BLaER1 treated with 17β-estradiol and CSF1 and Interleukin-3, amounts not matched to agents 10 nM and 100 nM (cell line): ENCODE results near the gene SNCG.
"Not testable (repeated sequence)": the region's sequence is repeated elsewhere in the genome, so short reads cannot be mapped to it uniquely, and the experiment has no call there.

Experiments used
- H3K27ac ChIP-seq, 11 experiments: shearing (Covaris generic); formaldehyde crosslinking; 2 replicates each; pipeline ENCODE4 v1.8.1; 2022
- H3K27me3 ChIP-seq, 11 experiments: shearing (Covaris generic); formaldehyde crosslinking; 2 replicates each; pipeline ENCODE4 v1.8.1; 2022
- H3K36me3 ChIP-seq, 11 experiments: shearing (Covaris generic); formaldehyde crosslinking; 2 replicates each; pipeline ENCODE4 v1.8.1; 2022
- H3K4me1 ChIP-seq, 10 experiments: shearing (Covaris generic); formaldehyde crosslinking; 2 replicates each; pipeline ENCODE4 v1.8.1; 2022
- H3K4me2 ChIP-seq, 11 experiments: shearing (Covaris generic); formaldehyde crosslinking; 2 replicates each; pipeline ENCODE4 v1.8.1; 2022
- H3K4me3 ChIP-seq, 10 experiments: shearing (Covaris generic); formaldehyde crosslinking; 2 replicates each; pipeline ENCODE4 v1.8.1; 2022
- H3K9ac ChIP-seq, 11 experiments: shearing (Covaris generic); formaldehyde crosslinking; 2 replicates each; pipeline ENCODE4 v1.8.1; 2022
- H3K9me3 ChIP-seq, 11 experiments: shearing (Covaris generic); formaldehyde crosslinking; replicated peaks in 1 of 11; 2 replicates each; pipeline ENCODE4 v1.8.1; 2022
- H4K20me1 ChIP-seq, 11 experiments: shearing (Covaris generic); formaldehyde crosslinking; 2 replicates each; pipeline ENCODE4 v1.8.1; 2022
- Cebpa-rat ChIP-seq, 11 experiments: shearing (Covaris generic); IDR thresholded peaks; 2 replicates each; pipeline ENCODE4 v1.8.1; 2022

The SNCG gene

GRCh38 chr10:86958116-86958900, at the start of gene SNCG:
Gene SNCG (plus strand): TSS chr10:86958599. CDS start chr10:86958698, 99 bp downstream.
- peak within 1 kb of the TSS; percentile 58 to 87 (median 74) for H3K4me2 ChIP-seq
- no peaks in the 10 kb centered on the region for H3K36me3 ChIP-seq
- H4K20me1 ChIP-seq = no peaks in the 10 kb centered on the region
- peak within 1 kb of the TSS in 5 of 11 experiments; percentile 21 to 43 (median 40); a peak in 4 of 22 replicates for H3K9ac ChIP-seq
- no peaks in the 10 kb centered on the region for H3K27me3 ChIP-seq
- peak within 1 kb of the TSS in 8 of 11 experiments; percentile 8 to 71 (median 48); a peak in 13 of 22 replicates for H3K27ac ChIP-seq
- H3K4me3 ChIP-seq = peak within 1 kb of the TSS in 1 of 10 experiments; percentile 6; a peak in 1 of 20 replicates
- H3K4me1 ChIP-seq = peaks cover 15 to 70% (median 34%) of the 10 kb centered on the region in 10 experiments
- peaks cover 4 to 12% (median 9%) of the 10 kb centered on the region in 11 experiments; a peak in 21 of 22 replicates for H3K9me3 ChIP-seq
- TF ChIP-seq Cebpa-rat (IDR thresholded peaks at IDR 0.05) = no peak

GRCh38 chr10:86914734-86915133, 43.7 kb upstream of the SNCG start:
- no peak overlapping the region for H3K27ac ChIP-seq
- no peak for TF ChIP-seq Cebpa-rat (IDR thresholded peaks at IDR 0.05)
- no peak overlapping the region for H3K4me3 ChIP-seq
- no peaks in the 10 kb centered on the region for H3K4me1 ChIP-seq
- H3K9me3 ChIP-seq = peaks cover 0 to 4% (median 0%) of the 10 kb centered on the region in 11 experiments; a peak in 2 of 22 replicates
- no peak overlapping the region for H3K4me2 ChIP-seq
- H3K9ac ChIP-seq = no peak overlapping the region
- H3K36me3 ChIP-seq = peaks cover 0 to 4% (median 0%) of the 10 kb centered on the region in 11 experiments; a peak in 2 of 22 replicates
- no peaks in the 10 kb centered on the region for H4K20me1 ChIP-seq
- H3K27me3 ChIP-seq = no peaks in the 10 kb centered on the region

GRCh38 chr10:86918022-86918471, 40.4 kb upstream of the SNCG start:
- Histone ChIP-seq H3K4me3 (no peak overlapping the region), H3K27me3 (no peaks in the 10 kb centered on the region), H4K20me1 (no peaks in the 10 kb centered on the region), H3K4me1 (no peaks in the 10 kb centered on the region), H3K4me2 (no peak overlapping the region), H3K9me3 (peaks cover 0 to 4% (median 0%) of the 10 kb centered on the region in 11 experiments; a peak in 2 of 22 replicates), H3K27ac (no peak overlapping the region), H3K36me3 (peaks cover 0 to 10% (median 0%) of the 10 kb centered on the region in 11 experiments; a peak in 2 of 22 replicates), H3K9ac (no peak overlapping the region)
- TF ChIP-seq Cebpa-rat (IDR thresholded peaks at IDR 0.05) = no peak

GRCh38 chr10:86922553-86922961, 35.8 kb upstream of the SNCG start:
- H3K27ac ChIP-seq = no peak overlapping the region
- H3K4me3 ChIP-seq = no peak overlapping the region
- H3K4me1 ChIP-seq = no peaks in the 10 kb centered on the region
- no peaks in the 10 kb centered on the region for H3K27me3 ChIP-seq
- H3K9ac ChIP-seq = no peak overlapping the region
- no peak overlapping the region for H3K4me2 ChIP-seq
- H3K36me3 ChIP-seq = peaks cover 0 to 8% (median 0%) of the 10 kb centered on the region in 11 experiments; a peak in 1 of 22 replicates
- H4K20me1 ChIP-seq = no peaks in the 10 kb centered on the region
- H3K9me3 ChIP-seq = no peaks in the 10 kb centered on the region
- no peak for TF ChIP-seq Cebpa-rat (IDR thresholded peaks at IDR 0.05)

GRCh38 chr10:86929468-86930380, 28.7 kb upstream of the SNCG start:
- H3K4me2 ChIP-seq = no peak overlapping the region
- no peak for TF ChIP-seq Cebpa-rat (IDR thresholded peaks at IDR 0.05)
- H3K27me3 ChIP-seq = no peaks in the 10 kb centered on the region
- no peak overlapping the region for H3K9ac ChIP-seq
- H3K4me1 ChIP-seq = no peaks in the 10 kb centered on the region
- H3K4me3 ChIP-seq = no peak overlapping the region
- H3K9me3 ChIP-seq = no peaks in the 10 kb centered on the region
- no peaks in the 10 kb centered on the region for H4K20me1 ChIP-seq
- H3K27ac ChIP-seq = no peak overlapping the region
- H3K36me3 ChIP-seq = no peaks in the 10 kb centered on the region; a peak in 1 of 22 replicates

- Histone ChIP-seq H3K36me3 (no peaks in the 10 kb centered on the region; a peak in 1 of 22 replicates), H3K4me2 (no peak overlapping the region), H3K9ac (no peak overlapping the region), H3K4me3 (no peak overlapping the region), H3K27me3 (no peaks in the 10 kb centered on the region), H3K9me3 (0 out of 22 replicates have a peak, but pooled peaks cover 0 to 9% (median 0%) of the 10 kb centered on the region in 11 experiments), H4K20me1 (no peaks in the 10 kb centered on the region), H3K27ac (no peak overlapping the region), H3K4me1 (0 out of 20 replicates have a peak, but pooled peaks cover 0 to 3% (median 0%) of the 10 kb centered on the region in 10 experiments)
- no peak for TF ChIP-seq Cebpa-rat (IDR thresholded peaks at IDR 0.05)
Measured at GRCh38 chr10:86931872-86932271, 26.5 kb upstream of the SNCG start.

- 0 out of 22 replicates have a peak, but pooled peaks cover 0 to 9% (median 0%) of the 10 kb centered on the region in 11 experiments for H3K9me3 ChIP-seq
- H3K4me2 ChIP-seq = no peak overlapping the region
- no peak overlapping the region for H3K4me3 ChIP-seq
- no peaks in the 10 kb centered on the region for H3K27me3 ChIP-seq
- H3K9ac ChIP-seq = no peak overlapping the region
- H4K20me1 ChIP-seq = no peaks in the 10 kb centered on the region
- TF ChIP-seq Cebpa-rat (IDR thresholded peaks at IDR 0.05) = no peak
- H3K36me3 ChIP-seq = no peaks in the 10 kb centered on the region; a peak in 1 of 22 replicates
- 0 out of 20 replicates have a peak, but pooled peaks cover 0 to 3% (median 0%) of the 10 kb centered on the region in 10 experiments for H3K4me1 ChIP-seq
- H3K27ac ChIP-seq = no peak overlapping the region
Measured at GRCh38 chr10:86932674-86933073, 25.7 kb upstream of the SNCG start.

- H3K4me1 ChIP-seq, H3K9ac ChIP-seq, H3K4me3 ChIP-seq, H3K9me3 ChIP-seq, H3K4me2 ChIP-seq, H3K36me3 ChIP-seq, H3K27ac ChIP-seq, H3K27me3 ChIP-seq, H4K20me1 ChIP-seq: not testable (repeated sequence)
Measured at GRCh38 chr10:86934162-86934711, 24.2 kb upstream of the SNCG start.
